Measurements from ENCODE around the gene BCR. TPM values are rescaled to one million over a fixed set of nuclear protein-coding genes. Genes with fewer than 3 reads are reported as not detected.

BCR gene
- total RNA-seq, 1 donor from 2014 or later = 118 TPM

GRCh38 chr22:23219317-23219716 lies 39.0 kb downstream of the BCR start:
- DNase-seq (ENCODE audit: low read depth) (no peak), FAIRE-seq (no peak)
- Histone ChIP-seq H3K4me3 (ENCODE audit: low read depth, low read length) (no peak overlapping the region), H3K27me3 (ENCODE audit: control insufficient read depth, insufficient read depth, low read length) (no peaks in the 10 kb centered on the region), H3K36me3 (ENCODE audit: control insufficient read depth, insufficient read depth, low read length) (peaks cover 1% of the 10 kb centered on the region)
- no peak for TF ChIP-seq CTCF (IDR thresholded peaks at IDR 0.05; ENCODE audit: insufficient read depth, low read length, severe bottlenecking)

DNA sequence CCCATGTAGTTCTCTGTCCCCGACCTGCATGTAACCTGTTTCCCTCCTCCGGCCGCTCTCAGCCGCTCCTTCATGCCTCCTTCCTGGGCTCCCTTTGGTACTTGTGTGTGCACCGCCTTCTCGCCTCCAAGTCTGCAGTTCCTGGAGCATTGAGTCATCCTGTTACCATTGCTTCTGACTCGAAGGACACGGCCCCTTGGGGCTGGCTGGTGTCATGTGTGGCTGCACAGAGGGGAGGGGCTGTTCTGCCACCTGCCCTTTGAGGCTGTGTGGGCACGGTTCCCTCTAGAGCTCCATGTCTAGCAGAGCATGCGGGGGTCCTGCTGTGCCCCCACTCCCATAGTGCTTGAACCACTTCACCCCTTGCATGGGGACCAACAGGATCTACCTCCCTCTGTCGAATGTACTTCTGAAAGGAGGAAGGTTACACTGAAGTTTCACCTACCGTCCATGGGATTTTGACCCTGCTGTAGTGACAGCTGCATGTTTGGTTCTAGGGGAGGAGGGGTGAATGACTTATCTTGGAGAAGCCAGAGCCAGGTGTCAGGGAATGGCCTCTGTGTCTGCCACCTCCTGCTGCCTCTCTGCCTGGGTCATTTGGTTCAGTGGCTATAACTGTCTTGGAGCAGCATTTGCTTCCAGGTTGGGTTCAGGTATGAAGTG lies 39.6 kb downstream of the BCR start:
- DNase-seq (ENCODE audit: low read depth) = peak; percentile 75
- Histone ChIP-seq H3K27me3 (ENCODE audit: control insufficient read depth, insufficient read depth, low read length) (no peaks in the 10 kb centered on the region), H3K36me3 (ENCODE audit: control insufficient read depth, insufficient read depth, low read length) (peaks cover 1% of the 10 kb centered on the region), H3K4me3 (ENCODE audit: low read depth, low read length) (no peak overlapping the region)
- TF ChIP-seq CTCF (IDR thresholded peaks at IDR 0.05; ENCODE audit: insufficient read depth, low read length, severe bottlenecking) = no peak
- FAIRE-seq = no peak

DNA sequence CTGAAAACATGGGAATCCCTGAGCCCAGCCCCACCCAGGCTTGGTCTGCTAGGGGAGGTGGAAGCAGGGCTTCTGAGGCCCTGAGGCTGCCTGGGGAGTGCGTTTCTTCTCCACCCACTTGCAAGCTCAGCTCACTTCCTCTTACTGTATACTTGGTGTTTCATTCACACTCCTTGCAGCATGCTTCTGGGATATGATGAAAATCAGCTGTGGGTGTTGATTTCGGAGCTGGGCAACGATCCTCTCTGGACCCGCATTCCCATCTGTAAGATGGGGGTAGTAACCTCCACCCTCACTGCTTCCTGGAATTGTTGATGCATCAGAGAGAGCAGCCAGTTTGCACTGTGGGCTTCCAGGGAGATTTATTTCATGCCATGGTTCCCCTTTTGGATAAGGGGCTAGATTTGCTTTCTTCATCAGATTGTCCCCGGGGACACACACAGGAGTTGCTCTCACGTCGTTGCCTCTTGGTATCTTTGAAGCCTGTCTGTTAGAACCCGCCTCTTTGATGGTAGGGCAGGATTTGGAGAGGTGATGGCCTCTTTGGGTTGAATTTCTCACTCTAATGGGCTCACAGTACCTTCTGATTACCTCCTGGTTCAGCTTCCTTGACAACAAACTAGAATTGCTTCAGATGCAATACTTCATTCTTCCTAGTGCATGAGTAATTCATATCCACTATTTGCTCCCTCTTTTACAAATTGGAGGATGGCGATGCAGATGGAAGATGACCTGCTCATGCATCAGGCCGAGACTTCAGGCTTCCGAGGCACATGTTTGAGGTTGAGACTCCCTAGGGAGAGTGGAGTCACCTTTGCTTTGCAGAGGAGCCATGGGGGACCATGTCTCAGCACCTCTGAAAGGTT lies 40.4 kb downstream of the BCR start:
- no peak for FAIRE-seq
- Histone ChIP-seq H3K27me3 (ENCODE audit: control insufficient read depth, insufficient read depth, low read length) (no peaks in the 10 kb centered on the region), H3K36me3 (ENCODE audit: control insufficient read depth, insufficient read depth, low read length) (peaks cover 1% of the 10 kb centered on the region), H3K4me3 (ENCODE audit: low read depth, low read length) (no peak overlapping the region)
- DNase-seq (ENCODE audit: low read depth) = peak; percentile 71
- no peak for TF ChIP-seq CTCF (IDR thresholded peaks at IDR 0.05; ENCODE audit: insufficient read depth, low read length, severe bottlenecking)

- Histone ChIP-seq H3K4me3 (ENCODE audit: low read depth, low read length) (no peak overlapping the region), H3K27me3 (ENCODE audit: control insufficient read depth, insufficient read depth, low read length) (no peaks in the 10 kb centered on the region), H3K36me3 (ENCODE audit: control insufficient read depth, insufficient read depth, low read length) (peaks cover 1% of the 10 kb centered on the region)
- no peak for FAIRE-seq
- no peak for DNase-seq (ENCODE audit: low read depth)
- TF ChIP-seq CTCF (IDR thresholded peaks at IDR 0.05; ENCODE audit: insufficient read depth, low read length, severe bottlenecking) = no peak
Observed at GRCh38 chr22:23221351-23221804, 41.1 kb downstream of the BCR start.

DNA sequence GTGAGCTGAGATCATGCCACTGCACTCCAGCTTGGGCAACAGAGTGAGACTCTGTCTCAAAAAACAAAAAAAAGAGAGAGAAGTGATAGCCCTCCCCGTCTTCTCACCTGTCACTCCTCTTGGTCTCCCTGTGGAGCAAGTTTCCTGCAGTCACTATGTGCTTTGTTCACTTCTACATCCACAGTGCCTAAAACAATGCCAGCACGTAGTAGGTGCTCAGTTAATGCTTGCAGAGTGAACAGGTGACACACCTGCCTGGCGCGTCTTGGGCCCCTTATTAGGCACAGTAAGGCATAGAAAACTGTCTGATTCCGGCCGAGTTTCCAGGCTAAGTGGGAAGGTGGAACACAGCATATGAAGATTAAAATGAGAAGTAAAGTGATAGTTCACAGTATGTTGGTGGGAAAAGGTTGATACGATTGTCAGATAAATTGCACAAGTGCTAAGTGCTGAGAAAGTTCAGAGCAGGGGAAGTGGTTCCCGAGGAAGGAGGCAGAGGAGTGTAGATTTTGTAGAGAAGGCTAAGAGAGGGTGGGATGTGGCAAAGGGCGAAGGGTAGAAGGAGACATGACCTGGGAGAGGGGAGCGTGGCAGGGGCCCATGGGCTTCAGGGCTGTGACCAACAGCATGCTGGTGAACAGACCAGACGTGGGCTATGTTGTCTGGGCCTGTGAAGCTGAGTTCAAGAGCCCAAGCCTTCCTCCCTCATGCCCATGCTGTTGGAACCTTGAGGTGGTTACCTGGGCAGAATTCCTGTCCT lies 41.9 kb downstream of the BCR start:
- no peak for DNase-seq (ENCODE audit: low read depth)
- no peak for FAIRE-seq
- Histone ChIP-seq H3K4me3 (ENCODE audit: low read depth, low read length) (no peak overlapping the region), H3K36me3 (ENCODE audit: control insufficient read depth, insufficient read depth, low read length) (no peaks in the 10 kb centered on the region), H3K27me3 (ENCODE audit: control insufficient read depth, insufficient read depth, low read length) (no peaks in the 10 kb centered on the region)
- no peak for TF ChIP-seq CTCF (IDR thresholded peaks at IDR 0.05; ENCODE audit: insufficient read depth, low read length, severe bottlenecking)
